Measurements from ENCODE around the gene ATP6V1C2. TPM values are rescaled to one million over a fixed set of nuclear protein-coding genes. Genes with fewer than 3 reads are reported as not detected.
A peak's percentile ranks its signal among the peaks of the same experiment; 100 is the strongest.
"Not testable (repeated sequence)": the region's sequence is repeated elsewhere in the genome, so short reads cannot be mapped to it uniquely, and the experiment has no call there.

Gene ATP6V1C2
- total and polyA plus RNA-seq, 4 donors = 0.13 to 2.5 (median 1.1) TPM

DNA sequence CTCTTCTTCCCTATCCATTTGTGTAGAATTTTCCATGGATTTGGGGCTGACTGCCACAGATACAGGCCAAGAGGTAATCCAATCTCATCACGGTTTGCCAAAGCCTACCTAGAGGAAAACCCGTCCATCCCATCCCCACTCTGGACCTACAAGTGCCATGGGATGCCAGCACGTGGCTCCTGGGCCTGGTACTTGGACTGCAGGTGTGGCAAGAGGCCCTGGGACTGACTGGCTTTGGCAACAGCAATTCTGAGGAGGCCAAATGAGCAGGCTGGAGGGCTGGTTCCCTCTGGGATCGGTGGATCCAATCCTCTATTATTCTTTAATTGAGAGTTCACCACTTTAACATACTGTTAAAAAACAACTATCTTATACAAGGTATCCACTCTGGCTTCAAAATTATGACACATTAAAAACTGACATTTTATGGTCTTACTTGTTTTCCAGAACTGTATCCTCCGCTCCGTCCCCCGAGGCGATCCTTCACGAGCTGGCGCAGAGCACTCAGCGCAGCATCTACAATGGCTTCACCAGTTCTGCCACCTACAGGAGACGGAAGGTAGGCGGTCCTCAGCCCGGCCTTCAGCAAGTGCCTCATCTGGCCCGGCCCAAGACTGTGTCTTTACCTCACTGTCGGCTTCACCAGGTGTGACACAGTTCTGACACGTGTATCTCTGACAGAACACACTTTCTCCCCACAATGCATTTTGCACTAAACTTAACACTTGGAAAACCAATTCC, 71.4 kb downstream of the ATP6V1C2 start:
- 84 to 88% methylated on average over 17 of the region's 17 CpGs for WGBS, 2 donors
- Histone ChIP-seq H3K4me3 (ENCODE audit: low read length in 2 of 2) (no peak overlapping the region), H3K4me1 (ENCODE audit: control insufficient read depth in 1 of 2, insufficient read depth in 2 of 2, low read length in 2 of 2) (no peaks in the 10 kb centered on the region), H3K27me3 (ENCODE audit: control insufficient read depth in 1 of 2, insufficient read depth in 2 of 2, low read length in 1 of 2) (no peaks in the 10 kb centered on the region), H3K9me3 (ENCODE audit: control insufficient read depth, low read length) (no peaks in the 10 kb centered on the region), H3K27ac (ENCODE audit: low read depth in 1 of 2, low read length in 2 of 2) (no peak overlapping the region), H3K36me3 (ENCODE audit: control insufficient read depth in 1 of 2, insufficient read depth in 2 of 2, low read length in 1 of 2) (peaks cover 10 to 16% of the 10 kb centered on the region in 2 donors)
- DNase-seq = peak in 1 of 2 donors; percentile 56
- intact Hi-C loops (cut with DNase I) = no loop called here
- no peak for ATAC-seq (ENCODE audit: low FRiP score)

DNA sequence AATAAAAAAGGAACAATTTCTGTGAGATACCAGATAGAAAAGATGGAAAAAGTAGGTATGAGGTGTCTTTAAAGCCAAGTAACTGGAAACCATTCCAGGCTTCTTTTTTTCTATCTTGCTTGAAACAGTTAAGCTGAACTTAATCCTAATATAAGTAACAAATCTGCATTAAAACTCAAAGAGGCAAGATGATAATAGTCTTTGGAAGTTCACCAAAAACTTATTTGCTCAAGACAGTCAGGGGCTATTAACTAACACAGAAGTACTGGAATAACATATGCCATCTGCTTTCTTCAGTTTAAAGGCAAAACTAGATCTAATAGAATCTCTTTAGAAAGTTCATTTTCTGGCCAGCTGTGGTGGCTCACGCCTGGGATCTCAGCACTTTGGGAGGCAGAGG, 72.4 kb downstream of the ATP6V1C2 start:
- H3K4me3 ChIP-seq (ENCODE audit: low read length in 2 of 2) = no peak overlapping the region
- no peaks in the 10 kb centered on the region for H3K9me3 ChIP-seq (ENCODE audit: control insufficient read depth, low read length)
- ATAC-seq (ENCODE audit: low FRiP score) (no peak), DNase-seq (no peak)
- H3K4me1 ChIP-seq (ENCODE audit: control insufficient read depth in 1 of 2, insufficient read depth in 2 of 2, low read length in 2 of 2) = no peaks in the 10 kb centered on the region
- H3K27me3 ChIP-seq (ENCODE audit: control insufficient read depth in 1 of 2, insufficient read depth in 2 of 2, low read length in 1 of 2) = no peaks in the 10 kb centered on the region
- 84 to 91% methylated on average over 1 of the region's 1 CpG for WGBS, 2 donors
- intact Hi-C loops (cut with DNase I) = no loop called here
- no peak overlapping the region for H3K27ac ChIP-seq (ENCODE audit: low read depth in 1 of 2, low read length in 2 of 2)
- H3K36me3 ChIP-seq (ENCODE audit: control insufficient read depth in 1 of 2, insufficient read depth in 2 of 2, low read length in 1 of 2) = peaks cover 10 to 16% of the 10 kb centered on the region in 2 donors

DNA sequence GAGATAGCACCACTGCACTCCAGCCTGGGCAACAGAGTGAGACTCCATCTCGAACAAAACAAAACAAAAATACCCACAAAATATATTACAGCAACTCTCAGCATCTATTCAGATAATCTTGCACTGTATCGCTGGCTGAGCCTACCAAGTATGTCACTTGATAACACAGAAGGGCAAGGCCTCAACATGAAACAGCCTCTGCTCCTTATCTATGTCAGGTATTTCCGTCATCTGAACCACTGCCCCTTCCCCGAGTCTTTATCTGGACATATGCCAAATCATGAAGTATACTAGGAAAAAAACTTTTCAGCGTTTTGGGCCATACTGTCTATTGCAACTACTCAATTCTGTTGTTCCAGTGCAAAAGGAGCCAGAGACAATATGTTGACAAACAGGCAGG, 73.4 kb downstream of the ATP6V1C2 start:
- peaks cover 8 to 16% of the 10 kb centered on the region in 2 donors for H3K36me3 ChIP-seq (ENCODE audit: control insufficient read depth in 1 of 2, insufficient read depth in 2 of 2, low read length in 1 of 2)
- WGBS, 2 donors = 66 to 71% methylated on average over 5 of the region's 5 CpGs
- DNase-seq (no peak), ATAC-seq (ENCODE audit: low FRiP score) (no peak)
- no peaks in the 10 kb centered on the region for H3K4me1 ChIP-seq (ENCODE audit: control insufficient read depth in 1 of 2, insufficient read depth in 2 of 2, low read length in 2 of 2)
- H3K27ac ChIP-seq (ENCODE audit: low read depth in 1 of 2, low read length in 2 of 2) = no peak overlapping the region
- H3K4me3 ChIP-seq (ENCODE audit: low read length in 2 of 2) = no peak overlapping the region
- intact Hi-C loops (cut with DNase I) = no loop called here
- H3K27me3 ChIP-seq (ENCODE audit: control insufficient read depth in 1 of 2, insufficient read depth in 2 of 2, low read length in 1 of 2) = no peaks in the 10 kb centered on the region
- H3K9me3 ChIP-seq (ENCODE audit: control insufficient read depth, low read length) = no peaks in the 10 kb centered on the region

DNA sequence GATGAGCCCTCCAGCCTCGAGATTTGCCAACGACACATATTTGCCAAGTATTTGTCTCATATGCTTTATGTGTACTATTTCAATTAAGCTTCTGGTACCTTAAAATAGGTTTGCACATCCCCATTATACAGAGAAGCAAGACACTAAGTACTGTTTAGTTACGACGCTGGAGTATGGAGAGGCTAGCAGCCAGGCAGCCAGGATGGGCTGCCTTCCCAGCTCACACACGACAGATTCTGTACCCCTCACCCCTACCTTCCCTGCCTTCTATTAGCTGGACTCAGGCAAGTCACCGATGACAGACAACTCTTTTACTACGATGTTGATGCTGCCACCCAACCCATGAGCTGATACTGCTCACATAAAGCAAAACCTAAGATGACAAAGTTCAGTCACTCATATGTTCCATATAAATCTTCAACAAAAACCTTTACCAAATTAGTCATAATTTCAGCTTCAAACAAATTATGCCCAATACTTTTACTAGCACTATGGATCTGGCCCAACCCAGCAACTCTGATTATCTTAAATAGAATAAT, 74.1 kb downstream of the ATP6V1C2 start:
- 69 to 70% methylated on average over 7 of the region's 7 CpGs for WGBS, 2 donors
- DNase-seq = no peak
- no peak for ATAC-seq (ENCODE audit: low FRiP score)
- Histone ChIP-seq H3K9me3 (ENCODE audit: control insufficient read depth, low read length) (no peaks in the 10 kb centered on the region), H3K27me3 (ENCODE audit: control insufficient read depth in 1 of 2, insufficient read depth in 2 of 2, low read length in 1 of 2) (no peaks in the 10 kb centered on the region), H3K36me3 (ENCODE audit: control insufficient read depth in 1 of 2, insufficient read depth in 2 of 2, low read length in 1 of 2) (peaks cover 8 to 13% of the 10 kb centered on the region in 2 donors), H3K4me3 (ENCODE audit: low read length in 2 of 2) (no peak overlapping the region), H3K27ac (ENCODE audit: low read depth in 1 of 2, low read length in 2 of 2) (no peak overlapping the region), H3K4me1 (ENCODE audit: control insufficient read depth in 1 of 2, insufficient read depth in 2 of 2, low read length in 2 of 2) (no peaks in the 10 kb centered on the region)
- intact Hi-C loops (cut with DNase I) = no loop called here

DNA sequence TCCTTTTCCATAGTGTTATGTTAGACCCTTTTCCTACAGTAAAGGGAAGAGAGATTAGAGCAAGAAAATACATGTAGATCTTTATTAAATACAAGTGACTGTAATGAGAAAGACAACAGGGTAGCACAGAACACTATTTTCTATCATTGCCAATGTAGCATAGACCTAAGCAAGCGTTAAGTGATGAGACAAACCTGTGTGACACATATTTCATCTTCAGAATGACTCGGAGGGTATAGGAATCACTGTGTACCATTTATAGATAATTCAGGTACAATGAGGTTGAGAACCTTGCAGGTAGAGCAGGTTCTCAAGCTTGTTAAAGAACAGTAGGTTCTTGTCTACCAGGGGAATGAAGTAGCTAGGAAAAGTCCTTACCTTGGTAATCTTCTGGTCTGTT, 75.3 kb downstream of the ATP6V1C2 start:
- no peak for ATAC-seq (ENCODE audit: low FRiP score)
- Histone ChIP-seq H3K4me1 (ENCODE audit: control insufficient read depth in 1 of 2, insufficient read depth in 2 of 2, low read length in 2 of 2) (no peaks in the 10 kb centered on the region), H3K27me3 (ENCODE audit: control insufficient read depth in 1 of 2, insufficient read depth in 2 of 2, low read length in 1 of 2) (no peaks in the 10 kb centered on the region), H3K36me3 (ENCODE audit: control insufficient read depth in 1 of 2, insufficient read depth in 2 of 2, low read length in 1 of 2) (peaks cover 9 to 13% of the 10 kb centered on the region in 2 donors), H3K27ac (ENCODE audit: low read depth in 1 of 2, low read length in 2 of 2) (no peak overlapping the region), H3K9me3 (ENCODE audit: control insufficient read depth, low read length) (no peaks in the 10 kb centered on the region), H3K4me3 (ENCODE audit: low read length in 2 of 2) (no peak overlapping the region)
- no peak for DNase-seq
- intact Hi-C loops (cut with DNase I) = no loop called here
- 92 to 94% methylated on average over 2 of the region's 2 CpGs for WGBS, 2 donors

DNA sequence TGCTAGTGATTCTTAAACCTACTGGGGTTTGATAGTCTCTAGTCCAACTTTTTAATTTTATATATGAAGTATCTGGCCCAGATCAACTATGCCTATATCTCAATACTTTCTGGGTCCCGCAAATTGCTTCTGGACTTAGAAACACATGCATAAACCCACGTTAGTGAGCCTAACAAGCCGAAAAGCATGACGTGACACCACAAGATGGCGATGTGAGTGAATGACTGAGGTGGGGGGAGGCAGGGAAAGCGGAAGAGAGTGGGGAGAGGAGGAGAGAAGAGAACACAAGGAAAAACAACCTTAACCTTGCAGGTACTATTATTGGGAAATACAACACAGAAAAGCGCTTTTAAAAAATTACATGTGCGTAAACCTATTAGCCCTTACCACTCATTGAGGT, 77.4 kb downstream of the ATP6V1C2 start:
- Histone ChIP-seq H3K27me3 (ENCODE audit: control insufficient read depth in 1 of 2, insufficient read depth in 2 of 2, low read length in 1 of 2) (no peaks in the 10 kb centered on the region), H3K27ac (ENCODE audit: low read depth in 1 of 2, low read length in 2 of 2) (no peak overlapping the region), H3K4me1 (ENCODE audit: control insufficient read depth in 1 of 2, insufficient read depth in 2 of 2, low read length in 2 of 2) (no peaks in the 10 kb centered on the region), H3K4me3 (ENCODE audit: low read length in 2 of 2) (no peak overlapping the region), H3K9me3 (ENCODE audit: control insufficient read depth, low read length) (no peaks in the 10 kb centered on the region), H3K36me3 (ENCODE audit: control insufficient read depth in 1 of 2, insufficient read depth in 2 of 2, low read length in 1 of 2) (peaks cover 4 to 8% of the 10 kb centered on the region in 2 donors)
- intact Hi-C loops (cut with DNase I) = no loop called here
- ATAC-seq (ENCODE audit: low FRiP score) (no peak), DNase-seq (no peak)
- 76 to 83% methylated on average over 8 of the region's 8 CpGs for WGBS, 2 donors

DNA sequence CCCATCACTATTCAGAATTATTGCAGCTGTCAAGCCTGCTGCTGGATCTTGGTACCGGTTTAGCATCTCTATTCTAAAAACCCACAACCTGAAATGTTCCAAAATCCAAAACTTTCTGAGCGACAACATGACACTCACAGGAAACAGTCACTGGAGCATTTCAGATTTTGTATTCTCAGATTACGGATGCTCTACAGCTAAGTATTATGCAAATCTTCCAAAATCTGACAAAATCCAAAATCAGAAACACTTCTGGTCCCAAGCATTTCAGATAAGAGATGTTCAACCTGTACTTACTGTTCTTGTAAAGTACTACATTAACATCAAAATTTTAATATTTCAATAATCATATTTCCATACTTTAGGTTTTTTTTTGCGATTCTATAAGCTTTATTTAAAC, 78.7 kb downstream of the ATP6V1C2 start:
- H3K36me3 ChIP-seq (ENCODE audit: control insufficient read depth in 1 of 2, insufficient read depth in 2 of 2, low read length in 1 of 2) = peaks cover 4 to 6% of the 10 kb centered on the region in 2 donors
- ATAC-seq (ENCODE audit: low FRiP score) (no peak), DNase-seq (no peak)
- no peak overlapping the region for H3K4me3 ChIP-seq (ENCODE audit: low read length in 2 of 2)
- no peak overlapping the region for H3K27ac ChIP-seq (ENCODE audit: low read depth in 1 of 2, low read length in 2 of 2)
- no peaks in the 10 kb centered on the region for H3K9me3 ChIP-seq (ENCODE audit: control insufficient read depth, low read length)
- no peaks in the 10 kb centered on the region for H3K27me3 ChIP-seq (ENCODE audit: control insufficient read depth in 1 of 2, insufficient read depth in 2 of 2, low read length in 1 of 2)
- 93 to 98% methylated on average over 4 of the region's 4 CpGs for WGBS, 2 donors
- no peaks in the 10 kb centered on the region for H3K4me1 ChIP-seq (ENCODE audit: control insufficient read depth in 1 of 2, insufficient read depth in 2 of 2, low read length in 2 of 2)
- intact Hi-C loops (cut with DNase I) = no loop called here

DNA sequence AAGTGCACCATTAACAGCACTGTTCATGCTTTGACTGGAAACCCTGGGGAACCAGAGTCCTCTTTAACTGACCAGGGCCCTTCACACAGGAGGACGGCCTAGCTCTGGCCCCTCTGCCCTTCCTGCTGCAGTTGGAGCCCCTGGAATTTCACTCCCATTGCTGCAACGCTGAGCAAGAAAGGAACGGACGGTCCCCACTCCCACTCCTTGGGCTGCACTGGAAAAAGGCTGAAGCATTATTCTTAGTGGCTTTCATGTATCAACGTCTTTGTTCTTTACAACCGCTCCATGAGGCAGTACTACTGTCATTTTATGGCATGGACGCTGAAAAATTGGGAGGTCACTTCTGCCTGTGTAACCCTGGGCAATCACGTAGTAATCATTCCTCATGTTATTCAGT, 81.2 kb downstream of the ATP6V1C2 start:
- H3K27ac ChIP-seq (ENCODE audit: low read depth in 1 of 2, low read length in 2 of 2) = no peak overlapping the region
- H3K9me3 ChIP-seq (ENCODE audit: control insufficient read depth, low read length) = no peaks in the 10 kb centered on the region
- H3K27me3 ChIP-seq (ENCODE audit: control insufficient read depth in 1 of 2, insufficient read depth in 2 of 2, low read length in 1 of 2) = no peaks in the 10 kb centered on the region
- intact Hi-C loops (cut with DNase I) = no loop called here
- H3K4me3 ChIP-seq (ENCODE audit: low read length in 2 of 2) = no peak overlapping the region
- no peaks in the 10 kb centered on the region for H3K4me1 ChIP-seq (ENCODE audit: control insufficient read depth in 1 of 2, insufficient read depth in 2 of 2, low read length in 2 of 2)
- ATAC-seq (ENCODE audit: low FRiP score) = no peak
- H3K36me3 ChIP-seq (ENCODE audit: control insufficient read depth in 1 of 2, insufficient read depth in 2 of 2, low read length in 1 of 2) = peaks cover 0 to 2% of the 10 kb centered on the region in 2 donors
- 71 to 76% methylated on average over 8 of the region's 8 CpGs for WGBS, 2 donors
- no peak for DNase-seq

DNA sequence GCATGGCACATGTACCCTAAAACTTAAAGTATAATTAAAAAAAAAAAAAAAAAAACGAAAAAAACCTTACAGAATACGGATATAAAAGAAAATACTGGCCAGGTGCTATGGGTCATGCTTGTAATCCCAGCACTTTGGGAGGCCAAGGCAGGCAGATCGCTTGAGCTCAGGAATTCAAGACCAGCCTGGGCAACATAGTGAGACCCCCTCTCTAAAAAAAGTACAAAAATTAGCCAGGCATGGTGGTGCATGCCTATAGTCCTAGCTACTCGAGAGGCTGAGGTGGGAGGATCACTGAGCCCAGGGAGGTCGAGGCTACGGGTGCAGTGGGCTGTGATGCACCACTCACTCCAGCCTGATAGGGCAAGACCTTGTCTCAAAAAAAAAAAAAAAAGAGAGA, 84.6 kb downstream of the ATP6V1C2 start:
- WGBS, 2 donors = 90 to 92% methylated on average over 6 of the region's 6 CpGs
- H3K4me1 ChIP-seq (ENCODE audit: control insufficient read depth in 1 of 2, insufficient read depth in 2 of 2, low read length in 2 of 2); H3K4me3 ChIP-seq (ENCODE audit: low read length in 2 of 2); ATAC-seq (ENCODE audit: low FRiP score); H3K27ac ChIP-seq (ENCODE audit: low read depth in 1 of 2, low read length in 2 of 2); DNase-seq; intact Hi-C loops (cut with DNase I); H3K36me3 ChIP-seq (ENCODE audit: control insufficient read depth in 1 of 2, insufficient read depth in 2 of 2, low read length in 1 of 2); H3K9me3 ChIP-seq (ENCODE audit: control insufficient read depth, low read length); H3K27me3 ChIP-seq (ENCODE audit: control insufficient read depth in 1 of 2, insufficient read depth in 2 of 2, low read length in 1 of 2): not testable (repeated sequence)

Data from aorta (tissue), 5 donors.